Measurements from ENCODE around the gene COL26A1.

Gene COL26A1

GRCh38 chr7:101537205-101537604 is 174.5 kb downstream of the COL26A1 start:
- DNase-seq, result no peak

GRCh38 chr7:101537935-101538595 is 175.4 kb downstream of the COL26A1 start:
- no peak for DNase-seq

GRCh38 chr7:101538596-101539459 is 176.2 kb downstream of the COL26A1 start:
- peak; percentile 10 to 51 (median 35) for DNase-seq

GRCh38 chr7:101539784-101540183 is 177.1 kb downstream of the COL26A1 start:
- DNase-seq, result no peak

- DNase-seq, result peak; percentile 36 to 75 (median 72)
Measured at GRCh38 chr7:101542527-101543241, 180.0 kb downstream of the COL26A1 start.

- no peak for DNase-seq
Measured at GRCh38 chr7:101543242-101543766, 180.6 kb downstream of the COL26A1 start.

GRCh38 chr7:101543846-101544245 is 181.2 kb downstream of the COL26A1 start:
- DNase-seq, result no peak

GRCh38 chr7:101545441-101546190 is 182.9 kb downstream of the COL26A1 start:
- DNase-seq, result no peak

GRCh38 chr7:101546308-101546936 is 183.7 kb downstream of the COL26A1 start:
- DNase-seq, result no peak

GRCh38 chr7:101547022-101547915 is 184.6 kb downstream of the COL26A1 start:
- DNase-seq, result no peak

GRCh38 chr7:101547916-101548661 is 185.4 kb downstream of the COL26A1 start:
- DNase-seq, result no peak

GRCh38 chr7:101549734-101550133 is 187.1 kb downstream of the COL26A1 start:
- DNase-seq, result no peak

- DNase-seq, result no peak
Measured at GRCh38 chr7:101550641-101551541, 188.2 kb downstream of the COL26A1 start.

GRCh38 chr7:101553018-101553770 is 190.5 kb downstream of the COL26A1 start:
- no peak for DNase-seq

- no peak for DNase-seq
Measured at GRCh38 chr7:101553771-101554445, 191.2 kb downstream of the COL26A1 start.

GRCh38 chr7:101554584-101555268 is 192.1 kb downstream of the COL26A1 start:
- DNase-seq, result no peak
